ENCODE data around the gene KANK2.

- TF ChIP-seq, protein P1, sequence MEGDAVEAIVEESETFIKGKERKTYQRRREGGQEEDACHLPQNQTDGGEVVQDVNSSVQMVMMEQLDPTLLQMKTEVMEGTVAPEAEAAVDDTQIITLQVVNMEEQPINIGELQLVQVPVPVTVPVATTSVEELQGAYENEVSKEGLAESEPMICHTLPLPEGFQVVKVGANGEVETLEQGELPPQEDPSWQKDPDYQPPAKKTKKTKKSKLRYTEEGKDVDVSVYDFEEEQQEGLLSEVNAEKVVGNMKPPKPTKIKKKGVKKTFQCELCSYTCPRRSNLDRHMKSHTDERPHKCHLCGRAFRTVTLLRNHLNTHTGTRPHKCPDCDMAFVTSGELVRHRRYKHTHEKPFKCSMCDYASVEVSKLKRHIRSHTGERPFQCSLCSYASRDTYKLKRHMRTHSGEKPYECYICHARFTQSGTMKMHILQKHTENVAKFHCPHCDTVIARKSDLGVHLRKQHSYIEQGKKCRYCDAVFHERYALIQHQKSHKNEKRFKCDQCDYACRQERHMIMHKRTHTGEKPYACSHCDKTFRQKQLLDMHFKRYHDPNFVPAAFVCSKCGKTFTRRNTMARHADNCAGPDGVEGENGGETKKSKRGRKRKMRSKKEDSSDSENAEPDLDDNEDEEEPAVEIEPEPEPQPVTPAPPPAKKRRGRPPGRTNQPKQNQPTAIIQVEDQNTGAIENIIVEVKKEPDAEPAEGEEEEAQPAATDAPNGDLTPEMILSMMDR (IDR thresholded peaks at IDR 0.05): no peak
- TF ChIP-seq ZFX (IDR thresholded peaks at IDR 0.05; ENCODE audit: borderline replicate concordance): no peak
Observed at GRCh38 chr19:11242025-11242424, 44.7 kb upstream of the KANK2 start.

All from 22Rv1 (cell line).